ENCODE results near the gene TLE1. TPM values are rescaled to one million over a fixed set of nuclear protein-coding genes. Genes with fewer than 3 reads are reported as not detected.

Gene TLE1
- total and polyA plus RNA-seq, 2 of the 4 experiments (the other 2 are of a cell fraction), result 36.0 to 51.0 TPM

Small RNA genes lying within 50 kb of the gene (microRNA-seq; reads per million reads assigned to microRNA genes)
- not detected for gene RNU6-1035P (ENCODE audit: insufficient read depth, insufficient read length)

Small RNA genes lying within 50 kb of the gene (small RNA-seq; reads per million reads assigned to genes)
- gene RNU6-1035P, result 0.07 to 28.9 (median 0.33) reads per million in 5 experiments

Other genes with a start within 250 kb of the TLE1 start
- not detected in 2 replicates for gene SPATA31D4, start 238.9 kb upstream of the TLE1 start, total RNA-seq (2012; rRNA removed)
- not detected in 2 replicates for gene SPATA31D4, start 238.9 kb upstream of the TLE1 start, polyA plus RNA-seq (2012; rRNA removed)

All from IMR-90 (cell line).